ENCODE measurements around the gene HOXD11.

Gene HOXD11

DNA sequence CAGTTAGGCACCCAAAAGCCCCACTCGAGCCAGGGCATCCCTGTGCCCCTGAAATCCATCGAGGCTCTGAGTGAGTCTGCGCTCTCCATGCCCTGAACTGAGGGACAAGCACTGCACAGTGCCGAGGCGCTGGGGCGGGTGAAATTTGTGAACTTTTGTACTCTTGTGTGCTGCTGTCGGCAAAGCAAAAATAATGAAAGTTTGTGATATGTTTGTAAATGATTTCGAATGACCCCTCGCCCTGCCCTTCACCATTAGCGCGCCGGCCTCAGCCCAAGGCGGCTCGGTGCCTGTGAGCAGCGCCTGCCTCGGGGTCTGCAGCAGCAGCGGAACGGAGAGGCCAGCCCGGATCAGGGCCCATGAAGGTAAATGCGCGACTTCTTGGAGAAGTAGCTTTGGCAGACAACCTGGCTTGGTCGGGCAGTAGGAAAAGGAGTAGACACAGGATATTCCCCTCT lies 42.4 kb downstream of the HOXD11 start:
- Histone ChIP-seq H4K91ac (ENCODE audit: low read depth, low read length, poor library complexity) (no peak overlapping the region), H2AK5ac (ENCODE audit: low read depth, low read length) (no peak overlapping the region), H2AFZ (ENCODE audit: low read length) (no peak overlapping the region), H3K36me3 (replicated peaks in 1 of 2; ENCODE audit: control insufficient read depth in 2 of 2, insufficient read depth in 2 of 2, low read length in 2 of 2) (no peaks in the 10 kb centered on the region), H3K27me3 (ENCODE audit: control insufficient read depth in 3 of 3, insufficient read depth in 3 of 3, low read depth in 1 of 3, low read length in 3 of 3) (peaks cover 59 to 100% (median 97%) of the 10 kb centered on the region in 3 experiments), H2BK120ac (ENCODE audit: low read depth, low read length) (no peak overlapping the region), H3K79me1 (ENCODE audit: low read depth, low read length) (no peaks in the 10 kb centered on the region), H3K4me1 (ENCODE audit: control insufficient read depth in 2 of 2, insufficient read depth in 1 of 2, low read depth in 1 of 2, low read length in 2 of 2) (no peaks in the 10 kb centered on the region), H3K9me3 (replicated peaks in 1 of 2; ENCODE audit: control insufficient read depth in 2 of 2, insufficient read depth in 1 of 2, low read depth in 1 of 2, low read length in 2 of 2) (peaks cover 0 to 9% of the 10 kb centered on the region in 2 donors), H3K14ac (ENCODE audit: low read length) (peak overlapping the region; percentile 7), H2BK15ac (ENCODE audit: low read length) (no peak overlapping the region), H3K27ac (replicated peaks; ENCODE audit: low read length) (no peak overlapping the region), H3K18ac (ENCODE audit: low read length) (no peak overlapping the region), H3K4me2 (ENCODE audit: insufficient read depth, low read length, poor library complexity, severe bottlenecking) (no peak overlapping the region), H4K8ac (ENCODE audit: low read depth, low read length) (no peak overlapping the region), H3K23ac (ENCODE audit: low read depth, low read length, poor library complexity) (no peak overlapping the region), H3K4me3 (ENCODE audit: low read length in 2 of 2) (no peak overlapping the region), H2BK5ac (ENCODE audit: low read length) (no peak overlapping the region), H3K4ac (ENCODE audit: low read length) (no peak overlapping the region), H3K9ac (ENCODE audit: low read depth, low read length, poor library complexity) (no peak overlapping the region), H2BK12ac (ENCODE audit: low read length) (no peak overlapping the region)
- WGBS, 2 donors (ENCODE audit: extremely low coverage in 2 of 2, insufficient read length in 2 of 2, insufficient replicate concordance in 1 of 2) = no CpG with 5 or more reads among the region's 22 CpGs
- no peak for DNase-seq (ENCODE audit: low spot score)

DNA sequence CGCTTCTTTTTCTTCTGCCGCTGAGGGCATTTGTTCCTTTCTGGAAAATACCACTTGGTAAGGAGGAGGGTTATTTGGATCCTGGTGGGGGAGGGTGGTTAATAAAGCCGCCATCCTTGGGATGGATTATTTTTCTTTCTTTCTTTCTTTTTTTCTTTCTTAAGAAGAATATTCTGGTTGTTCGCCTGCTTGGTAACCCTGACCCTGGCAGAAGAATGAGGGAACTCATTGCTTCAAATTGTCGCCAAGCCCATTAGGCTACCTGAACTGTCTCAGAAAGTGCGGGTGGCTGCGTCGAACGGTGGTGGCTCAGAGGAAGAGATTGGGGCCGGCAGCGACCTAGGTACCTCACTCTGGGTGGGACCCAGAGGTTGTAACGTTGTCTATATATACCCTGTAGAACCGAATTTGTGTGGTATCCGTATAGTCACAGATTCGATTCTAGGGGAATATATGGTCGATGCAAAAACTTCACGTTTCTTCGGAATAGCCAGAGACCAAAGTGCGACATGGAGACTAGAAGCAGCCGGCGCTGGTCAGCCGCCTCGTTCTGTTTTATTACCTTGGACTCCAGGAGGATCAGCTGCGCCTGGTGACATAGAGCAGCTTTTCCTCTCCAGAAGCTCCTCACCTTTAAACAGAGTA lies 43.0 kb downstream of the HOXD11 start:
- Histone ChIP-seq H2BK5ac (ENCODE audit: low read length) (no peak overlapping the region), H2BK12ac (ENCODE audit: low read length) (no peak overlapping the region), H3K4me1 (ENCODE audit: control insufficient read depth in 2 of 2, insufficient read depth in 1 of 2, low read depth in 1 of 2, low read length in 2 of 2) (no peaks in the 10 kb centered on the region), H2AK5ac (ENCODE audit: low read depth, low read length) (no peak overlapping the region), H2AFZ (ENCODE audit: low read length) (no peak overlapping the region), H3K36me3 (replicated peaks in 1 of 2; ENCODE audit: control insufficient read depth in 2 of 2, insufficient read depth in 2 of 2, low read length in 2 of 2) (no peaks in the 10 kb centered on the region), H3K27ac (replicated peaks; ENCODE audit: low read length) (no peak overlapping the region), H3K4me3 (ENCODE audit: low read length in 2 of 2) (no peak overlapping the region), H4K8ac (ENCODE audit: low read depth, low read length) (no peak overlapping the region), H3K9ac (ENCODE audit: low read depth, low read length, poor library complexity) (no peak overlapping the region), H3K4me2 (ENCODE audit: insufficient read depth, low read length, poor library complexity, severe bottlenecking) (no peak overlapping the region), H4K91ac (ENCODE audit: low read depth, low read length, poor library complexity) (no peak overlapping the region), H3K9me3 (replicated peaks in 1 of 2; ENCODE audit: control insufficient read depth in 2 of 2, insufficient read depth in 1 of 2, low read depth in 1 of 2, low read length in 2 of 2) (peaks cover 0 to 9% of the 10 kb centered on the region in 2 donors), H3K79me1 (ENCODE audit: low read depth, low read length) (no peaks in the 10 kb centered on the region), H3K27me3 (ENCODE audit: control insufficient read depth in 3 of 3, insufficient read depth in 3 of 3, low read depth in 1 of 3, low read length in 3 of 3) (peaks cover 63 to 100% (median 99%) of the 10 kb centered on the region in 3 experiments), H2BK120ac (ENCODE audit: low read depth, low read length) (no peak overlapping the region), H3K4ac (ENCODE audit: low read length) (no peak overlapping the region), H3K23ac (ENCODE audit: low read depth, low read length, poor library complexity) (no peak overlapping the region), H3K18ac (ENCODE audit: low read length) (no peak overlapping the region), H2BK15ac (ENCODE audit: low read length) (no peak overlapping the region), H3K14ac (ENCODE audit: low read length) (no peak overlapping the region)
- DNase-seq (ENCODE audit: low spot score) = no peak
- no CpG with 5 or more reads among the region's 24 CpGs for WGBS, 2 donors (ENCODE audit: extremely low coverage in 2 of 2, insufficient read length in 2 of 2, insufficient replicate concordance in 1 of 2)

DNA sequence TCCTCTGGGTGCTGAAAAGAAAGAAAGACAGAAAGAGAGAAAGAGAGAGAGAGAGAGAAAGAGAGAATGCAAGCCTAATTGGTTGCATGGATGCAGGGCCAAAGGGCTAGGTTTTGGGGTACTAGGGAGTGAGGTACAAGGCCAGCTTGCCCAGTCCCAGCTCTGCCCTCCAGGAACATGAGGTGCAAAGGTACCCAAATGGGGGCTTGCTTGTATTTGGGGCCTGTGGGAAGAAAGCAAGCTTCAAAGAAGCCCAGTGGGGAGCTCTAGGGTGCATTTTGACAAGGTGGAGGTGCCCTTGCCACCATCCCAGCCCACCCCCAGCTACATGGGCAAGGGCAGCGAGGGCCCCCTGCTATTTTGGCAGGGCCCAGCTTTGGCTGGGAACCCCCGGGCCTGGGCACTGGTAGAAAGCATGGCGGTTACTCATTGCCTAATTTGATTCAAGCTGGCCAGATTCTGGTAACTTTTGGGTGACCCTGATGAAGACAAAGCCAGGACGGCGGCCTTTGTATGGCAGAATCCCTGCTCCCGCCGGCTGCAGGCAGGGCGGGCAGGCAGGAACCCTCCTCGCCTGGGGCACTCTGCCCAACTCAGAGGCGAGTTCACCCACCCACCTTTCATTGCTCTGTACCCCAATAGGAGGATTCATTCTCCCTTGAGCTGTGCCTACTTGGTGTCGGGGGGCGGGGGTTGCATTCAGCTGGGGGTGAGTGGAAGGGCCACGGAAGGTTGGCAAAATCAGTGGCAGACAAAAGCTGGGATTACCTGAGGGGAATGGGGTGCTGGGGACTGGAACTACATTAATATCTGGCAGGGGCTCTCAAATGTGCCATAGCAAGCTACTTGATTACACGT lies 43.7 kb downstream of the HOXD11 start:
- Histone ChIP-seq H3K36me3 (replicated peaks in 1 of 2; ENCODE audit: control insufficient read depth in 2 of 2, insufficient read depth in 2 of 2, low read length in 2 of 2) (no peaks in the 10 kb centered on the region), H3K23ac (ENCODE audit: low read depth, low read length, poor library complexity) (peak overlapping the region; percentile 59), H2BK5ac (ENCODE audit: low read length) (no peak overlapping the region), H2BK15ac (ENCODE audit: low read length) (no peak overlapping the region), H3K9me3 (replicated peaks in 1 of 2; ENCODE audit: control insufficient read depth in 2 of 2, insufficient read depth in 1 of 2, low read depth in 1 of 2, low read length in 2 of 2) (peaks cover 0 to 9% of the 10 kb centered on the region in 2 donors), H3K4me3 (ENCODE audit: low read length in 2 of 2) (no peak overlapping the region), H2AK5ac (ENCODE audit: low read depth, low read length) (no peak overlapping the region), H4K91ac (ENCODE audit: low read depth, low read length, poor library complexity) (no peak overlapping the region), H3K4ac (ENCODE audit: low read length) (no peak overlapping the region), H3K4me1 (ENCODE audit: control insufficient read depth in 2 of 2, insufficient read depth in 1 of 2, low read depth in 1 of 2, low read length in 2 of 2) (no peaks in the 10 kb centered on the region), H2AFZ (ENCODE audit: low read length) (no peak overlapping the region), H3K27me3 (ENCODE audit: control insufficient read depth in 3 of 3, insufficient read depth in 3 of 3, low read depth in 1 of 3, low read length in 3 of 3) (peaks cover 62 to 100% (median 98%) of the 10 kb centered on the region in 3 experiments), H3K4me2 (ENCODE audit: insufficient read depth, low read length, poor library complexity, severe bottlenecking) (no peak overlapping the region), H3K14ac (ENCODE audit: low read length) (no peak overlapping the region), H3K27ac (replicated peaks; ENCODE audit: low read length) (no peak overlapping the region), H4K8ac (ENCODE audit: low read depth, low read length) (no peak overlapping the region), H2BK12ac (ENCODE audit: low read length) (no peak overlapping the region), H3K79me1 (ENCODE audit: low read depth, low read length) (no peaks in the 10 kb centered on the region), H2BK120ac (ENCODE audit: low read depth, low read length) (no peak overlapping the region), H3K9ac (ENCODE audit: low read depth, low read length, poor library complexity) (no peak overlapping the region), H3K18ac (ENCODE audit: low read length) (no peak overlapping the region)
- WGBS, 2 donors (ENCODE audit: extremely low coverage in 2 of 2, insufficient read length in 2 of 2, insufficient replicate concordance in 1 of 2) = no CpG with 5 or more reads among the region's 14 CpGs
- no peak for DNase-seq (ENCODE audit: low spot score)
